ENCODE measurements around the gene MAP6. TPM values are rescaled to one million over a fixed set of nuclear protein-coding genes. Genes with fewer than 3 reads are reported as not detected.

MAP6 gene
- total and polyA plus RNA-seq, 2 of the 13 experiments (the other 11 are each of a cell fraction or from before 2014, with no cell fraction given): 0.04 TPM; not detected in 1

GRCh38 chr11:75565916-75566762, 102.7 kb downstream of the MAP6 start:
- Histone ChIP-seq H3K4me3 (replicated peaks in 1 of 3; ENCODE audit: insufficient read depth in 1 of 3, low read depth in 2 of 3, low read length in 3 of 3) (peak overlapping the region; percentile 6 to 24 (median 19); a peak in 2 of 6 replicates), H3K9me3 (ENCODE audit: low read length) (no peaks in the 10 kb centered on the region), H3K4me1 (ENCODE audit: insufficient read depth, low read length) (peaks cover 40% of the 10 kb centered on the region), H4K20me1 (ENCODE audit: insufficient read depth, low read length) (no peaks in the 10 kb centered on the region), H3K79me2 (ENCODE audit: insufficient read depth, low read length) (peaks cover 34% of the 10 kb centered on the region), H3K27ac (ENCODE audit: extremely low read length, insufficient read depth, low read length) (peak overlapping the region; percentile 69), H3K36me3 (replicated peaks in 1 of 2; ENCODE audit: control insufficient read depth in 1 of 2, insufficient read depth in 2 of 2, low read length in 2 of 2) (peaks cover 17 to 33% of the 10 kb centered on the region in 2 experiments), H3K27me3 (ENCODE audit: control insufficient read depth in 1 of 2, insufficient read depth in 2 of 2, low read length in 2 of 2) (no peaks in the 10 kb centered on the region; a peak in 1 of 5 replicates), H3K9ac (ENCODE audit: insufficient read depth, low read depth, low read length) (0 out of 2 replicates have a peak overlapping the region, but pooled peaks have one; percentile 0), H3K4me2 (ENCODE audit: low read depth, low read length) (peak overlapping the region; percentile 90), H2AFZ (ENCODE audit: low read length) (no peak overlapping the region)
- in situ Hi-C loops (cut with HindIII; ENCODE audit: extremely low pct_ligation_motif_present, low pct_unique_long_range_greater_than_20kb) (no loop called here), intact Hi-C loops (cut with micrococcal nuclease; ENCODE audit: unreplicated experiment) (no loop called here)
- FAIRE-seq (no peak), DNase-seq (ENCODE audit: low spot score) (no peak), ATAC-seq (no peak)
- POLR2A ChIA-PET: interaction anchor here (1.1 to 2.7 kb wide), 5 partner anchors 8 to 166 kb away, joined by 3 to 19 read pairs (median 5); no protein-coding TSS in a partner anchor
- BruUV-seq (replicated peaks): no TSS peak
- CTCF ChIA-PET (ENCODE audit: low intra/inter-chr PET ratio, low total read pairs): interaction anchor here (1.3 kb wide), 1 partner anchor 19 kb away, joined by 3 read pairs; no protein-coding TSS in a partner anchor
- 92% methylated on average over 34 of the region's 43 CpGs for WGBS (ENCODE audit: low lambda C conversion rate)
- TF ChIP-seq PCBP1 (IDR thresholded peaks at IDR 0.05; ENCODE audit: borderline replicate concordance, low read depth, low read length) (no peak), HHEX (CRISPR knock-in tag; IDR thresholded peaks at IDR 0.05) (no peak), SP5 (CRISPR knock-in tag; IDR thresholded peaks at IDR 0.05; ENCODE audit: borderline replicate concordance, low read depth) (no peak), ZNF644 (CRISPR knock-in tag; IDR thresholded peaks at IDR 0.05; ENCODE audit: low read depth) (no peak), ZBTB38 (CRISPR knock-in tag; IDR thresholded peaks at IDR 0.05) (peak; percentile 57; the same call in 1 of the 2 replicates), ZNF253 (CRISPR knock-in tag; IDR thresholded peaks at IDR 0.05; ENCODE audit: borderline replicate concordance) (0 out of 2 replicates have a peak, but pooled peaks have one; percentile 36), CENPT (CRISPR knock-in tag; IDR thresholded peaks at IDR 0.05; ENCODE audit: low read depth) (0 out of 2 replicates have a peak, but pooled peaks have one; percentile 30), DRAP1 (CRISPR knock-in tag; IDR thresholded peaks at IDR 0.05) (no peak), RBFOX2 (IDR thresholded peaks at IDR 0.05; ENCODE audit: low read depth, low read length) (peak; percentile 65), ZC3H13 (CRISPR knock-in tag; IDR thresholded peaks at IDR 0.05) (0 out of 2 replicates have a peak, but pooled peaks have one; percentile 18), AGO2 (optimal IDR thresholded peaks at IDR 0.05; ENCODE audit: low read depth, low read length) (peak; percentile 75), ZNF333 (CRISPR knock-in tag; IDR thresholded peaks at IDR 0.05; ENCODE audit: borderline replicate concordance) (0 out of 2 replicates have a peak, but pooled peaks have one; percentile 18), HDAC2 (CRISPR knock-in tag; IDR thresholded peaks at IDR 0.05) (no peak), MTA1 (CRISPR knock-in tag; IDR thresholded peaks at IDR 0.05; ENCODE audit: borderline replicate concordance) (peak; percentile 28; the same call in 1 of the 2 replicates), NCOA5 (CRISPR knock-in tag; IDR thresholded peaks at IDR 0.05) (no peak), TBX2 (CRISPR knock-in tag; IDR thresholded peaks at IDR 0.05; ENCODE audit: borderline replicate concordance) (no peak)
- TF ChIP-seq, protein P1, sequence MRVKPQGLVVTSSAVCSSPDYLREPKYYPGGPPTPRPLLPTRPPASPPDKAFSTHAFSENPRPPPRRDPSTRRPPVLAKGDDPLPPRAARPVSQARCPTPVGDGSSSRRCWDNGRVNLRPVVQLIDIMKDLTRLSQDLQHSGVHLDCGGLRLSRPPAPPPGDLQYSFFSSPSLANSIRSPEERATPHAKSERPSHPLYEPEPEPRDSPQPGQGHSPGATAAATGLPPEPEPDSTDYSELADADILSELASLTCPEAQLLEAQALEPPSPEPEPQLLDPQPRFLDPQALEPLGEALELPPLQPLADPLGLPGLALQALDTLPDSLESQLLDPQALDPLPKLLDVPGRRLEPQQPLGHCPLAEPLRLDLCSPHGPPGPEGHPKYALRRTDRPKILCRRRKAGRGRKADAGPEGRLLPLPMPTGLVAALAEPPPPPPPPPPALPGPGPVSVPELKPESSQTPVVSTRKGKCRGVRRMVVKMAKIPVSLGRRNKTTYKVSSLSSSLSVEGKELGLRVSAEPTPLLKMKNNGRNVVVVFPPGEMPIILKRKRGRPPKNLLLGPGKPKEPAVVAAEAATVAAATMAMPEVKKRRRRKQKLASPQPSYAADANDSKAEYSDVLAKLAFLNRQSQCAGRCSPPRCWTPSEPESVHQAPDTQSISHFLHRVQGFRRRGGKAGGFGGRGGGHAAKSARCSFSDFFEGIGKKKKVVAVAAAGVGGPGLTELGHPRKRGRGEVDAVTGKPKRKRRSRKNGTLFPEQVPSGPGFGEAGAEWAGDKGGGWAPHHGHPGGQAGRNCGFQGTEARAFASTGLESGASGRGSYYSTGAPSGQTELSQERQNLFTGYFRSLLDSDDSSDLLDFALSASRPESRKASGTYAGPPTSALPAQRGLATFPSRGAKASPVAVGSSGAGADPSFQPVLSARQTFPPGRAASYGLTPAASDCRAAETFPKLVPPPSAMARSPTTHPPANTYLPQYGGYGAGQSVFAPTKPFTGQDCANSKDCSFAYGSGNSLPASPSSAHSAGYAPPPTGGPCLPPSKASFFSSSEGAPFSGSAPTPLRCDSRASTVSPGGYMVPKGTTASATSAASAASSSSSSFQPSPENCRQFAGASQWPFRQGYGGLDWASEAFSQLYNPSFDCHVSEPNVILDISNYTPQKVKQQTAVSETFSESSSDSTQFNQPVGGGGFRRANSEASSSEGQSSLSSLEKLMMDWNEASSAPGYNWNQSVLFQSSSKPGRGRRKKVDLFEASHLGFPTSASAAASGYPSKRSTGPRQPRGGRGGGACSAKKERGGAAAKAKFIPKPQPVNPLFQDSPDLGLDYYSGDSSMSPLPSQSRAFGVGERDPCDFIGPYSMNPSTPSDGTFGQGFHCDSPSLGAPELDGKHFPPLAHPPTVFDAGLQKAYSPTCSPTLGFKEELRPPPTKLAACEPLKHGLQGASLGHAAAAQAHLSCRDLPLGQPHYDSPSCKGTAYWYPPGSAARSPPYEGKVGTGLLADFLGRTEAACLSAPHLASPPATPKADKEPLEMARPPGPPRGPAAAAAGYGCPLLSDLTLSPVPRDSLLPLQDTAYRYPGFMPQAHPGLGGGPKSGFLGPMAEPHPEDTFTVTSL (CRISPR knock-in tag; IDR thresholded peaks at IDR 0.05; ENCODE audit: borderline replicate concordance): 0 out of 2 replicates have a peak, but pooled peaks have one; percentile 23
